NCI-H2171 treated with DMSO at 0.1 percent for 48 hours (cell line): Measurements from ENCODE around the gene GREB1.

Source experiments
- DNase-seq: peaks from one replicate; lab custom pipeline; 2025; lab: John Stamatoyannopoulos, UW

The GREB1 gene

DNA sequence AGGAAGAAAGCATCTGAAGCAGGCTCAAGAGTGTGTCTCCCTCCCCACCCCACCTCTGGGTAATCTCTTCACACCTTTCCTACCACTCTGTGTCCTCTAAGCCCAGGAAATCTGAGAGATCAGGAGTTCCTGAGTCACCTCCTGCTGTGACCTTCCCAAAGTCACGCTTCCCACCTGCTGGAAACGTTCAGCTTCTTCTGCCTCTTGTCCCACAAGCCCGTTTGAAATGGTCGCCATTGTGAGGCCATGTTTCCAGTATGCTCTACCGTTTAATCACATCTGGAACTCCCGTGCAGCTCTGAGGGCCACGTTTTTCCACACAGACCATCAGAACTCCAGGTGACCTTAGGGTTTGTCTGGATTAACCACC is 25.9 kb downstream of the GREB1 start:
- no peak for DNase-seq

DNA sequence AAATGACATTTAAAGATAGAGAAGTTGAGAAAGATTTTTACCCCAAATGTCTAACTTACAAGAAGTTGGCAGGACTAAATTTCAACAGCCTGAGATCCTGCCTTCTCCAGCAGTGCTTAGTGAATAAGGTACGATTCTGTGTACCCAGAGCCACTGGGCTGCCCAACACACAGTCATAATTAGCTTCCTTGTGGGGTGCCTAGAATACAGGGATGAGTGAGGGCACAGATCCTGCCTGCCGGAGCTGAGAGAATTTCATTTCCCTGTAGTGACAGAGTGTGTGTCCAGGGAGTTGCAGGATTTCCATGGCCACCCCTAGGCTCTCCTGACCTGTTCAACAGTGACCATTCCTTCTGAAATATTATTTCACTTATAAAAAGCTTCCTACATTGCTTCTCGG is 27.0 kb downstream of the GREB1 start:
- DNase-seq, result no peak

DNA sequence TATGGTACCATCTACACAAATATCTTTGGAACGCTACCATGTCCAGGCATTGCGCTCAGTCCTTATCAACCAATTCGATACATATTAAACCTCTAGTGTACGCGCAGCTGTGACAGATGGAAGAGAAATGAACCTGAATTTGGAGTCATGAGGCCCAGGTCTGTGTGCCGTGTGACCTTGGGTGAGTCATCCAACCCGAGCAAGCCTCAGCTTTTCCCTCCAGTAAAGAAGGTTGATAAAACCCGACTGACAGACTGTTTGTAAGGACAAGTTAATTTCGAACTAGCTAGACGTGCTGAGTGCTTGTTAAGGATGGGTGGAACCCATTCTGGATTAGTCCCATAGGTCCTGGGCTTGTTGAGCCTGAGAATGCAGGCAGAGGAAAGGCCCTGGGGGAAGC is 28.2 kb downstream of the GREB1 start:
- DNase-seq, result no peak

DNA sequence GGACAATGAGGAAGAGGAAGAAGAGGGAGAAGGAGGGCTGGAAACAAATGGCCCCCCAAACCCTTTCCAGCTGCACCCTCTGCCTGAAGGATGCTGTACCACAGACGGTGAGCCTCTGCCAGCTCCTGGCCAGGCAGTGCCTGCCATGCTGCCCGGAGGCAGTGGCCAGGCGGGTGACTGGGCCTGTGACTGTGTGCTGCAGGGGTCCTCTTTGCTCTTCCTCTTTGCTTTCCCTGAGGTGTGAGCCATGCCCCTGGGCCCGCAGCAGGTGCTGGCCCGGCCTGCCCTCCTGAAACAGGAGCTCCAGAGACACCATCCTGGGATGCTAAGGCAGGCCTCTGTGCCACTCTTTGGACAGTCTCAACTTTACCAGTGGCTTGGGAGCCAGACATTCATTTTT is 28.6 kb downstream of the GREB1 start:
- no peak for DNase-seq

- no peak for DNase-seq
These were observed 30.2 kb downstream of the GREB1 start for GRCh38 chr2:11563784-11564666.

DNA sequence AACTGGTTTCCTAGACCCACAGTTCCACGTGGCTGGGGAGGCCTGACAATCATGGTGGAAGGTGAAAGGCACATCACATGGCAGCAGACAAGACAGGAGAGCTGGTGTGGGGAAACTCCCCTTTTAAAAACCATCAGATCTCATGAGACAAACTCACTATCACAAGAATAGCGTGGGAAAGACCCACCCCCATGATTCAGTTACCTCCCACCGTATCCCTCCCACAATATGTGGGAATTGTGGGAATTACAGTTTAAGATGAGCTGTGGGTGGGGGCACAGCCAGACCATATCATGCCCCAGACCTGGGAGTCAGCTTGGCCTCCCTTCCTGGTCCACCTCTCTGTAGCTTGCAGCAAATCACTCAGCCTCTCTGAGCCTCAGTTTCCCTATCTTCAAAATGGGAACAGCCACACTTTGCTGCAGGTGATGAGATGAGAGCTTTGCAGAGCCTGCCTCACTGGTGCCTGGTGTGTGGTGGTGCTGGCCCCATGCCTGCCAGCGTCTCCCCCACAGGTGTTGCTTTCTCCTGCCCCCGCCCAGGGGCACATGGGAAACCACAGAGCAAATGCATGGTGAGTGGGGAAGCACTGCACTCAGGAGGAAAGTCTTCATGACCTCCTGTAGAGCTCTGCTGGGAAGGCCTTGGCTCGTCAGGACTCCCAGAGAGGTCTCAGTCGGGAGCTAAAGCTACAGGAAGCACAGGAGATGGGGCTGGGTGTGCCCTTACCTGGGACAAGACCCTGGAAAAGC is 31.1 kb downstream of the GREB1 start:
- no peak for DNase-seq

DNA sequence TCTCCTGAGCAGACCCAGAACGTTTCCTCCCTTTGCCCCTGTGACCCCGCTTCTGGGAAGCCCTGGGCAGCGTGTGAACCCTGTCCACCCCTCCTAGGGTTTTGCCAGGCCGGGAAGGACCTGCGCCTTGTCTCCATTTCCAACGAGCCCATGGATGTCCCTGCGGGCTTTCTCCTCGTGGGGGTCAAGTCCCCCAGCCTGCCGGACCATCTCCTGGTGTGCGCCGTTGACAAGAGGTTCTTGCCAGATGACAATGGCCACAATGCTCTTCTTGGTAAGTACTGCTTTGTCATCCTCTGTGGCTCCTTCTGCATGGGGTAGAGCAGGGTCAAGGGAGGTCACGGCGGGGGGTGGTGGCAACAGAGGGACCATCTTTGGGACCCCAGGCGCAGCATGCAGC is 32.5 kb downstream of the GREB1 start:
- DNase-seq, result no peak

DNA sequence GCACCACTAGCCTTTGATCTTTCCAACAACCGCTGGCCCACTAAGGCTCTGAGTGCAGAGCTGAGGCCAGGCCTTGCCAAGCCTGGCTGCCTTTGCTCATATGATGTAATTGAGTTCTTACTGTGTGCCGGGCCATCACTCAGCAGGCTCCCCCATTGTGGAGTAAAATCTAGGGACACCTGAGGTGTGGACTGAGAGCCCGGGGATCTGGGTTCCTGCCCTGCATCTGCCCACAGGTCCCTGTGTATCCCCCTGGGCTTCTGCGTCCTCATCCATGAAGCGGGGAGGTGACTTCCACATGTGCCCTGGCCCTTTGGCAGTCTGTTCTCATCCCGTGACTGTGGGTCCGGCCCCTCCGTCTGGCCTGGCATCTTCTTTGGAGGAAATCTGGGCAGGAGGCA is 33.8 kb downstream of the GREB1 start:
- no peak for DNase-seq

GRCh38 chr2:11568436-11568835 is 34.6 kb downstream of the GREB1 start:
- DNase-seq, result no peak

- DNase-seq, result no peak
These were observed 35.8 kb downstream of the GREB1 start for GRCh38 chr2:11569636-11570035.

DNA sequence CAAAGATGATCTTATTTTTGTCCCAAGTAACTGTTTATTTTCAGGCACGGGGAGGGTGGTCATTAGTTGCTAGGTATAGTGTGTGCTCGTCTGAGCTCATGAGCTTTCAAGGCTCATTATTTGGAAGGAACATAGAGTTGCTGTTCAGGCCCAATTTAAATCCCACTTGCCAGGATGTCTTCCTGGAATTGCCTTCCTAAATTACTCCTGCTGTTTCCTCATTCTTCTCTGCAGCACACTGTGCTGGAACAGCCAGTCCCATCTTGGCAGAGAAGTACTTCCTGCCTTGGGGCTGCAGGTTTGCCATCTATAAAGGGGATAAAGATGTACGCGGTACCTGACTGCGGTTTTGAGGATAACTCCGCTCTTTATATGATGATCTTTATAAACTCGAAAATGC is 37.3 kb downstream of the GREB1 start:
- no peak for DNase-seq

- no peak for DNase-seq
These were observed 39.2 kb downstream of the GREB1 start for GRCh38 chr2:11572996-11573395.

GRCh38 chr2:11573418-11574175 is 39.8 kb downstream of the GREB1 start:
- DNase-seq, result no peak

- DNase-seq, result no peak
These were observed 40.6 kb downstream of the GREB1 start for GRCh38 chr2:11574176-11575046.

DNA sequence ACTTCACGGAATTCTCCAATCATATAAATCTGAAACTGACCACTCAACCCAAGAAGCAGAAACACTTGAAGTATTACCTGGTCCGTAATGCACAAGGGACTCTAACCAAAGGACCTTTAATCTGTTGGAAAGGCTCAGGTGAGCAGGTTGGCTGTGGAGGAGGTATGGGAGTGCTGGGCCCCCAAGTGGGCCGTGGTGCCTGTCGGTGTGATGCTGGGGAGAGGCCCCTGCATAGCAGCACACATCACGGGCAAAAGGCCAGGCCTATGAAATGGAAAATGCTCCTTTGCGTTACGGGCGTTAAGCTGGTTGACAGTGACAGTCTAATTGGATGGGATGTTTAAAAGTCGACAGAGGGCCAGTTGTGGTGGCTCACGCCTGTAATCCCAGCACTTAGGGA is 42.6 kb downstream of the GREB1 start:
- no peak for DNase-seq

DNA sequence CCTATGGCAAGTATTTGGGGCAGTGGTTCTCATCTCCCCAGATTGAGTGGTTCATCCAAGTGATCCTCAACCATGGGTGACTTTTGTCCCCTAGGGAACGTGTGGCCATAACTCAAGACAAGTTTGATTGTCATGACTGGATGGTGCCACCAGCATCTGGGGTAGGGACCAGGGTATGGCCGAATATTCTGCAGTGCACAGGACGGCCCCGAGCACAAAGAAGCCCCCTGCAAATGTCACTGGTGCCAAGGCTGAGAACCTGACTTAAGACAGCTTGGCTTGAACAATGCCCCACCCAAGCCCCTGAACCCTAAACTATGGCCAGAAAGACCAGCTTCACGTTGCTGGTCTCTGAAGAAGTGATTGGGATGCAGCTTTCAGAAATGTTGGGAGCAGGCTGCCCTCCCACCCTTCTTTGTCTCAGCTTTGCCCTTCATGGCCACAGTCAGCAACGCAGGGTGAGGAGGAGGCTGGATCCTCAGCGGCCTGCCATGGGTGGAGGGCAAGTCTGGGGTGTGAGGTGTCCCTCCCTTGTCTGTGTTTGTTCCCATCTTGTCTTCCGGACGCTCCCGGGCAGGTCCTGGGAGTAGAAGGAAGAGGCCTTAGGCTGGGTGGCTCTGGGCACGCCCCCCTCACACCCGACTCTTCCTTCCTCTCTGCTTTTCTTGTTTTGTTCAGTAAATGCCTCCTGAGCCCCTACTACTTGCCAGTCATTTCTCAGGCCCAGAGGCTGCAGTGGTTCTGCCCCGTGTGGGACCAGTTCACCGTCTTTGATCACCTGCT is 43.4 kb downstream of the GREB1 start:
- no peak for DNase-seq

DNA sequence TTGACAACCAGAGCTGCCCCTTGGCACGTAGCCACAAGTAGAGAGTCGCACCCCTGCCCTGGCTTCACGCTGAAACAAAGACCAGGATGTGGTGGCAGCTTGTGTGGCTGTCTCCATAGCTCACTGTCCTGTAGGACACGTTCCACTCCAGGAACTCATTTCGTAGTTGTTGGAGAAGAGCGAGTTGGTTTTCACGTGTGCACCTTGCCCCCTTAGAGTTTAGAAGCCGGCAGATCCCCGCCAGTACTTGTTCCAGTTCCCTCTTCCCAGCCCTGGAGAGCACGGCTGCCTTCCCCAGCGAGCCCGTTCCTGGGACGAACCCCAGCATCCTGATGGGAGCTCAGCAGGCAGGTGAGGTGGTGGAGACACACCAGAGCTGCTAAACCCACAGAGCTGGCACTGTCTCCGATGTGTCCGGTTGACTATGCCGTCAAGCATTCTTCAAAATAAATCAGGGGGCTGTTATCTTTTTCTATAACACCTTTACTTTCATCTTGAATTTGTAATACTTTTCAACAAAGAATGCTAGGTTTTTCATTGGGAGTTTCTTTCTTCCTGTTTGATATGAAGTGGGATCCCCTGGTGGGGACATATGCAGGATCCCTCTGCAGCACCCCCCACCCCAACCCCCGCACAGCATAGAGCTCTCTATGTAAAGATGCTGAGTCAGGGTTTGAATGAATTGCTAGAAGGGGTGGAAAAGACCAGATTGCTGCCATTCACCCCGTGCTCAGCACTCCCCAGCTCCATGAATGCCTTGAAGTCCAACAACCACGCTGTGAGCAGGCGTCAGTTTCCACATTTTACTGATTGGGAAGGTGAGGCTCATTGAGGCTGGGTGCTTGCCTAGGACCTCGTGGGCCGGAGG is 44.5 kb downstream of the GREB1 start:
- no peak for DNase-seq

- DNase-seq, result no peak
These were observed 45.3 kb downstream of the GREB1 start for GRCh38 chr2:11578986-11579774.
